Measurements from ENCODE around the gene RNPS1.

The RNPS1 gene, protein sequence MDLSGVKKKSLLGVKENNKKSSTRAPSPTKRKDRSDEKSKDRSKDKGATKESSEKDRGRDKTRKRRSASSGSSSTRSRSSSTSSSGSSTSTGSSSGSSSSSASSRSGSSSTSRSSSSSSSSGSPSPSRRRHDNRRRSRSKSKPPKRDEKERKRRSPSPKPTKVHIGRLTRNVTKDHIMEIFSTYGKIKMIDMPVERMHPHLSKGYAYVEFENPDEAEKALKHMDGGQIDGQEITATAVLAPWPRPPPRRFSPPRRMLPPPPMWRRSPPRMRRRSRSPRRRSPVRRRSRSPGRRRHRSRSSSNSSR

DNA sequence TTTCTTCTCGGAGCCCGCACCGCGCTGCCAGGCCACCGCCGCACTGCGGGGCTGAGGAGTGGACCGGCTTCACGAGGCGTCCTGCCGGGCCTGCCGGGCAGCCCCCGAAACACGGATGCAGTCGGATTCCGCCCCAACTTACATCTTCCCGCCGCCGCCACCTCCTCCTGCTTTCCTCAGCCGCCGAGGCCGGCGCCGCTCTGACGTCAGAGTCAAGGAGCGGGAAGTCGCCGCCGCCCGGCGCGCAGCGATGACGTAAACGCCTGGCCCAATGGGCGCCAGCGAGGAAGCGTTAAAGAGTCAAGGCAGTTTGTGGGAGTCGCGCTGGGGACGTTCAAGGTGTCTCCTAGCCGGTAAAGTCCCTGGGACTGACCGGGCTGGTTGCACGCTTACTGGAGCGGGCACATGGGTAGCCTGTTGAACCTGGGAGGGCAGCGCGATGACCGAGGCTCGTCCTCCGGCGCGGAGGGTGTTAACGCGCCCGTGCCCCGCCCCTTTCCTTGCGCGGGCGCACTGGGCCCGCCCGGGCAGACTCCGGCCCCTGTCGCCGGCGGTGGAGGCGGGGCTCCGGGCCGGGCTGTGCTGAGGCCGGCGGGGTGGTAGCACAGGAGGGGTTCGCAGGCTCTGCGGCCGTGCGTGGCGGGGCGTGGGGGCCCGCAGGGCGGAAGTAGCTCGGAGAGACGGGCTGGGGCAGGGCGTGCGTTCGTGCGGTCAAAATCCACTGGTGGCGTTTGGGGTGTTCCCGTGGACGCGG, at the start of gene RNPS1:
Gene RNPS1, minus strand, starts transcription at position 214 of the 754 bp plus-strand sequence. CDS start 3,483 bp downstream, outside the sequence.
- peak; percentile 96 for DNase-seq

DNA sequence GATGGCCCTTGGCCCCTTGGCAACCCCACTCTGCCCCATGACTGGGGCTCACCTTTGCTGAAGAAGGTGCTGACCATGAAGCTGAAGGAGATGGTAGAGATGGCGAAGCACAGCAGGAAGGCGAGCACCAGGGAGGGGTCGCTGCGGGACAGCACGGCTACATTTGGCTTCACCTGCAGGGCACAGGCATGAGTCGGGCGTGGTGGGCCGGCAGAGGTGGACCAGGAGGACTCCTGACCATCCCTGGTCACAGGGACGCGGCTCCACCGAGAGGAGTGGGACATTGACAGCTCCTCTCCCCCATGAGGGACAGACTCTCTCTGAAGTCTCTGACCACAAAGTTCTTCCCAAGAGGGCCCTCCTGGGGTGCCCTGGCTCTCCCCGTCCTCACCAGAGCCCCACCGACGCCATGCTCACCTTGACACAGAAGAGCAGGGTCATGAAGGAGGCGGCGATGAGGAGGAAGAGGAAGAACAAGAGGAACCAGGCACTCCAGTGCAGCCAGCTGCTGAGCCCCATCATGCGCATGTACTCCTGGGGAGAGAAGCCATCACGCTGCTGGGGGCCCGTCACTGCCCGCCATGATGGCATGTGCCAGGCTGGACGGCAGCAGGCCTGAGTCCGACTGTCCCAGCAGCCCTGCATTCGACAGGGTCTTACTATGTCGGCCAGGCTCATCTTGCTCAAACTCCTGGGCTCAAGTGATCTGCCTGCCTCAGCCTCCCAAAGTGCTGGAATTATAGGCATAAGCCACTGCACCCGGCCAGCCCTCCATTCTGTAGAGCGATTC, 49.5 kb upstream of the RNPS1 start:
- no peak for DNase-seq

DNA sequence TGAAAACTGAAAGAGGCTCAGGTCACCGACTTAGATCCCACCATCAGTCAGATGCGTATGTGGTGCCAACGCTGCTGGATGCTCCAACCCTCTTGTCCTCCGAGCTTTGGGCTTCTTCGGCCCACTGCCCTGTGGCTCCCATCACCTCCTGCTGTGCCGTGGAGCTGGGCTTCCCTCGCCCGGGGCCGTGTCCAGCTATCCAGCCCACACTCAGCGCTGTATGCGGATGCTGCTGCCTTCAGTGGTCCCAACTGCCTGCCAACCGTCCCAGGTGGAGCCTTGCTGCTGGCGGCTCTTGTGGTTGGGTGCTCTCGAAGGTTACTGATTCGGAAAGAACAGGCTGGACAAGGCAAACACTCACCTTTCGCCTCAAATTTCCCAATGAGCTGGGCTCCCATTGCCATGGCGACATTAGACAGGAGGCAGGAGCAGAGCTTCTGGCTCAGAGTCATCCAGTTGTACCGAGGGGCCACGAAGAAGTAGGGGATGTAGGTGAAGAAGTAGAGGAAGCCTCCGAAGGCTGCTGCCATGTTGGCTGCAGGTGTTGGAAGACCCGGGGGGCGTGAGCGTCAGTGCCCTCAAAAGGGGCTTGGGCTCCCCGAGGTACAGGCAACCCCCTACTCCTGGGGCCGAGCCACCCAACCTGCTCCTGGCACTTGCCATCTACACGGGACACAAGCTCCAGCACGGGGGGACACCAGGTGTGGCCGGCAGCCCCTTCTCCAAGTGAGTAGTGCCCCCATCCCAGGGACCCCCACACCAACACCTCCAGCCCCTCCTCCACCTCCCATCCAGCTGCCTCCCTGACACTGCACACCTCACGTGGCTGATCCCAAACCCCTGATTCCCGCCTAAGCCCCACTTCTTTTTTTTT, 40.4 kb upstream of the RNPS1 start:
- no peak for DNase-seq

DNA sequence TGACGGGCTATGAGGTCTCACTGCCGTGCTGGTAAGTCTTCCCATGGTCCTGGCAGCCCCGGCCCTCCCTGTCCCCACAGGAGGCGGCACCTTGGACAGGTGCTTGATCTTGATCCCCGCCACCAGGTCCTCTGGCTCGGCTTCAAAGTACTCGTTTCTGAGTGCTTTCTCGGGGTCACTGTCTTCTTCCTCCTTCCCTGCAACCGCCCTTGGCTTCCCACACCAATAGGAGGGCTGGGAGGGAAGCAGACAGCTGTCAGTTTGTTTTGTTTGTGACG, 31.9 kb upstream of the RNPS1 start:
- no peak for DNase-seq

DNA sequence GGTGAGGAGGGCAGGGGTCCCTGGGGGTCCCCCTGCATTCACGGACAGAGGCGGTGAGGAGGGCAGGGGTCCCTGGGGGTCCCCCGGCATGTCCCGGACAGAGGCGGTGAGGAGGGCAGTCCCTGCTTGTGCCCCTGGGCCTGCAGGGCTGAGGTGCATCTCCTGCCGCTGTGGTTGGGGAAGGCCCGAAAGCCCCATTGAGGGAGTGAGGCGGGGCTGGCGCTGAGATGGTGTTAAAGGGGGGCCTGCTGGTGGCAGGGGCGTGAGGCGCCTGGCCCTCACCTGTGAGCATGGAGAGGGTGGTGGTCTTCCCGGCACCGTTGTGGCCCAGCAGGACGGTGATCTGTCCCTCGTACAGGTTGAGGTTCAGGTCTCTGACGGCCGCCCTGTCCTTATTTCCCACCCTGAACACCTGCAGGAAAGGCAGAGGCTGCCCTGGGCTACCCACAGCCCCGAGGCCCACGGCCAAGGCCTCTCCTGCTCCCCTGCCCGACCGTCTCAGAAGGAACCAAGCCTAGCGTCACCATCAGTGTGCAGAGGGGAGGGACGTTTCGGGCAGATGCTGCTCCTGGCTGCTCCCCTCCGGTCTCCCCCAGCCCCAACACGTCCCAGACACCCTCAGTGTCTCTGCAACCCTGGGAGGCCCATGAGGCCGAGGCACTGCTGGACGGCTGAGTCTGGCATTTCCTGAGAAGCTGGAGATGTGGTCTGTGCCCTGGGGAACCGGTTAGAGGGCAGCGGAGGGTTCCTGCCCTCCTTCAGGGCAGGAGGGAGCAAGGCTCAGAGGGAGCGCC, 31.4 kb upstream of the RNPS1 start:
- DNase-seq: no peak

DNA sequence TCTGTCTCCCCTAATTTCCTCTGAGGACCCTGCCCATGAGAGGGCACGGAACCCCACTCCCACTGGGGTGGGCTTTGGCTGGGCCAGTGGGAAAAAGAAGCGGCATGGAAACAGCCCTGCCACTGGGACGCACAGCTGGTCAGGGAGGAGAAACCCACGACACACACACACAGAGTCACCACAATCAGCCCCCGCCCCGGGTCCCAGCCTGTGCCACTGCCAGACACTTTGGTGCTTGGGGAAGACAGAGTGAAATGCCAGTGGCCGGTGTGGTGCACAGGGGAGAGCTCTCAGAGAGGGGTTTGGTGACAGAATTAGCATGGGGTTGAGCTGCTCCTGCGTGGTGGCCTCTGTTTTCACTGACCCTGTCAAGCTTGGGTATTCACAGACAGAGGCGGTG, 30.7 kb upstream of the RNPS1 start:
- no peak for DNase-seq

DNA sequence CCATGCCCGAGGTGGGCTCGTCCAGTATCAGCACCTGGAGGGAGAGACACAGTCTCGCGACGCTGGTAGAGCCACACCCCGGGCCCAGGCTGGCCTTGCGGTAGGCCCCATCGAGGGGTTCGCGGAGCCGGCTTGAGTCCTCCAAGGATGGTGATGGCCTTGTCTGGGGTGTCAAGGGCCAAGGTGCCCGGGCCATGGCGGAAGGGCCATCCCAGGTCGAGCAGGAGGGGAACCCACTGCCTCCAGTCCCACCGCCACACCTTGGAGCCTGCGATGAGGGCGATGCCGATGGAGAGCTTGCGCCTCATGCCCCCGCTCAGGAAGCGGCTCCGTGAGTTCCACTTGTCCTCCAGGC, 29.6 kb upstream of the RNPS1 start:
- DNase-seq: no peak

DNA sequence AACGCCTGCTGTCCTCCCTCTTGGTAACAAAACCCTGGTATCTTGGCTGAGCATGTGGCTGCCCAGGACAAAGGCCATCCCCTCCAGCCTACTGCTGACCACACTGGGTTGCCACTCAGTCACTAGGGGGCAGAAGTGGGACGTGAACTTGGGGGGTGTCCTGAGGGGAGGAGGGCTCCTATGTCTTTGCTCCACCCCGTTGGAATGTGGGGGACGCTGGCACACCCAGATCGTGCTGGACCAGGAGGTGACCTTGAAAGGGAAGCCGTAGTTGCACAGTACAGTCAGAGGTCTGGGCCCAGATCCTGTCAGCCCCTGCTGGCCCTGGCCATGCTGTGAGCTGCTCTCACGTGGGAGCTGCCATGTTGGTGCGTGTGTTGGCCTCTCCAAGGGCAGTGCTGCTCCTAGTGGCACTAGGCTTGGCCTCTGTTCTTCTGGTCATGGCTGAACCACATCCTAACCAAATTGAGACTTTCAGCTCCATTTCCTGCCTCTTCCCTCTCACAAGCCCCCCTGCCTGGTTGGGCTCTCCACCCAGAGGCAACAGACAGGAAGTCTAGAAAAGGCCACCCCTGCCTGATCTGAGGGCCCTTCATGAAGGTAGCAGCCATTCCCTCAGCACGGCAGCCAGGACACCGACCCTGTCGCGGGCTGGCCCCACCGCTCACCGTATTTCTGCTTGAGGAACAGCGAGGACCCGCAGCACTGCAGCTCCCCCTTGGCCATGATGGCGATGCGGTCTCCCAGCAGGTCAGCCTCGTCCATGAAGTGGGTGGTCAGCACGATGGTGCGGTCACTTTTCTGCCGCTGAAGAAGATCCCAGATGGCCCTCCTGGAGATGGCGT, 29.0 kb upstream of the RNPS1 start:
- no peak for DNase-seq

DNA sequence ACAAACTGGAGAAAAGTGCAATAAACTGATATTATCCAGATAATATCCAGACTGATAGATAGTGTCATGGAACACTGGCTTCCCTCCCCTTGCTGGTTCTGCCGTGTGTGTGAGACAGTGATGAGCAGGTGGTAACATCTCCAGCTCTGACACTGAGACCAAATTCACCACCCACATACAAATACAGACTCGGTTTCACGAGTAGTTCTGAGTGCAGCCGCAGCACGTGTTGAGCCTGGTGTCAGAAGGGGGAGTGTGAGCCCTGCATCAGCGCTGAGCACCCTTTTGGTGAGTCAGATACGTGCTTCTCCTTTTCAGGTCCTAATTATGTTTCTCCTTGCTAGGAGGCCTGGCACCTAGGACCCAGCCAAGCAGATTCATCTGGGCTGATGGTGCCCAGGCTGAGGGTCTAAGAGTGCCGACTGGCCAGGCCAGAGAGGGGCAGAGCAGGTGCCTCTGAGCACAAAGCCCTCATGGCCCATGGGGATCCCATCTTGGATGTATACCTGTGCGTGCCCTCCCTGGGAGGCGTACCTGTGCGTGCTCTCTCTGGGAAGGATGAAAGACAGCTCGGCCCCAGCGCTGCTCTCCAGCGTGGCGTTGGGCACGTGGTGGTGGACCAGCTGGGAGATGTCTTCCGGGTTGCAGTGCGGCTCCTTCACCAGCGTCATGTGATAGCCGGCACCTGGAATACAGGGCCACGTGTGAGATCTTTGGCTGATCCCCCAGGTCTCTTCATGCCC, 27.3 kb upstream of the RNPS1 start:
- no peak for DNase-seq

DNA sequence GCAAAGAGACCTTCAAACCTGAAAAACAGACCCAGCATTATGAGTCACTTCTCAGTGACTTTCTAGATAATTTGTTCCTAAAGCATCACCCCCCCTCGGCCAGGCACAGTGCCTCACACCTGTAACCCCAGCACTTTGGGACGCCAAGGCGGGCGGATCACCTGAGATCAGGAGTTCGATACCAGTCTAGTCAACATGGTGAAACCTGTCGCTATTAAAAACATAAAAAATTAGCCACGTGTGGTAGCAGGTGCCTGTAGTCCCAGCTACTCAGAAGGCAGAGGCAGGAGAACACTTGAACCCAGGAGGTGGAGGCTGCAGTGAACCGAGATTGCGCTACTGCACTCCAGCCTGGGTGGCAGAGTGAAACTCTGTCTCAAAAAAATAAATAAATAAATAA, 24.3 kb upstream of the RNPS1 start:
- DNase-seq: no peak

DNA sequence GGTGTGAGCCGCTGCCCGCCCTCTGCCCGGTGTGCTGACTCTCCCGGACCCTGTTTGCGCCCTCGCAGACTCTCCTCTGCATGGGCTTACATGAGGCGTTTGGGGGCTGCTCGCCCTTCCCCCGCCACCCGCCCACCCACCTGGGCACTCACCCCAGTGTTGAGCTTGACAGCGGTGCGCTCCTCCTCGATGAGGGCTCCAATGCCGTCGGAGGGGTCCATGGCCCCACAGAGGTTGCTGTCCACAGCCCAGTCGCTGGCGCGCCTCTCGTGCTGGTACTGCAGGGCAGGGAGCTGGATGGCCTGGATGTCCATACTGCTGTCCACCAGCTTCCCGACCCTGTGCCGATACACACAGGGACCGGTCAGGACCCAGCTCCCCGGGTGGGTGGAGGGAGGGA, 21.4 kb upstream of the RNPS1 start:
- no peak for DNase-seq

DNA sequence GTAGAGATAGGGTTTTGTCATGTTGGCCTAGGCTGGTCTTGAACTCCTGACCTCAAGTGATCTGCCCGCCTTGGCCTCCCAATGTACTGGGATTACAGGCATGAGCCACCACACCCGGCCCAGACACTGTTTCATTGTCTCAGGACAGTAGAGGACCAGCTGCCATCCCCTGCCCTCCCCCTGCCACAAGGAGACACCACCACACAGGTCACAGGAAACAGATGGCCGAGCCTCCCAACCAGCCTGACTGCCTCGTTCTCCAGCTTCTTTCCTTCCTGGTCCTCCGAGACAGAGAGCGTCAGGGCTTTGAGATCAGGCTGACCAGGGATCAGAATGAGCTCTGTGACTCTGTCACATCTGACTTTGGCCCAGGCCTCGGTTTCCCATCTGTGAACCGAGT, 20.8 kb upstream of the RNPS1 start:
- DNase-seq: no peak

DNA sequence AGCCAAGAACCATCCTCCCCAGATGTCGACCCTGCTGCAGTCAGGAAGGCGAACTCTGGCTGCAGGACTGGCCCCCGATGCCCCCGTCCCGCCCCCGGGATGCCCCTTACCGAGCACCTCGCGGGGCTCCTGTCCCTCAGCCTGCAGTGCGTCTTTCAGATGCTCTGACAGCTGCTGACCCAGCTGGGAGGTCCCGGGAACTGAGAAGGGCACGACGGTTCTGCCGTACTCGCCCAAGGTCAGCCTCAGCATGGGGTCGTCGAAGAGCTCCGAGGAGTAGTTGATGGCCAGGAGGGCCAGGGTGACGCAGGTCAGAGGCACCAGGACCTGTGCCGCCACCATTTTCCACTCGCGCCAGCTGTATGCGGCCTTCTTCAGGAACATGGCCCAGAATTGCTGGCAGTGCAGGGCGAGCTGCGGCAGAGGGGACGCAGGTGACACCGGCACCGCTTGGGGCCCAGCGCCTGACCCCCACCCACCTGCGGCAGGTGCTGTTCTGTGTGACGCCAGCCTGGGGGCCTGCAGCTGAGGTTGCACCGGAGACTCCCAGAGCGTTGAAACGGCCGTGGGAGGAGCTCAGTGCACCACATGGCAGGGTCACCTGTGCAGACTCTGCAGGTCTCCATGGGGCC, 20.1 kb upstream of the RNPS1 start:
- no peak for DNase-seq

DNA sequence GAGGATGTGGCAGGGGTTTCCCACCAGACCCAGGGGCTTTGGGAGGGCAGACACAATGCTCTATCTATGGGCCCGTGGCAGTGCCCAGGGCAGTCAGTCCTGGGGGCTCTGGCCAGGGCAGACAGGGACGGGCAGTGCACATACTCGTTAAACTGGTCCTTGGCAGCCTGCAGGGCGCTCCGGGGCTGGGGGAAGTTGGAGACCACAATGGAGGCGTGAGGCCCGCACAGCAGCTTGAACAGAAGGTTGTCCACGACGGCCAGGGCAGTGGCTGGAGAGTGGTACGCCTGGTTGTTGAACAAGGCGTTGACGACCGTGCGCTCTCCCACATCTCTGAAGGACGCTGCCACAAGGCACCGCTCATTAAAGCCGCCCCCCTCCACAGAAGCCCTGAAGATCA, 18.6 kb upstream of the RNPS1 start:
- DNase-seq: no peak

DNA sequence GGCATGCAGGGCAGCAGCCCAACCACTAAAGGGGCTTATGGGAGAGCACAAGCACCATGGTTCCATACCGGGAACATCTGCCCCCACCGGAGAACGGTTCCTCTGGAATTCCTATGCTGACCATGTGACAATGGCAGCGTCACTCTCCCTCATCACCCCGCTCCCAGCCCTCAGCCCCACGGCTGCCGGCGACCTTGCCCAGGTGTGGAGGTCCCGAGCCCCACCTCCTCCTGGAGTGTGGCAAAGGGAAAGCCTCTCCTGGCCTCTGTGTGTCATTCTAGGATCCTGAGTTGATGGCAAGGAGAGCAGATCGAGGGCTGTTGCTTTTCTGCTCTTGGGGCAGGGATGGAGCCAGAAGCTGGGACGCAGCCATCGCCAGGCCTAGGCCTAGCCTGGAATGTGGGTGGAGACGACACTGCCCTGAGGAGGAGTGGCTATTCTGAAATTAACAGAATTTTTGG, 17.8 kb upstream of the RNPS1 start:
- no peak for DNase-seq

DNA sequence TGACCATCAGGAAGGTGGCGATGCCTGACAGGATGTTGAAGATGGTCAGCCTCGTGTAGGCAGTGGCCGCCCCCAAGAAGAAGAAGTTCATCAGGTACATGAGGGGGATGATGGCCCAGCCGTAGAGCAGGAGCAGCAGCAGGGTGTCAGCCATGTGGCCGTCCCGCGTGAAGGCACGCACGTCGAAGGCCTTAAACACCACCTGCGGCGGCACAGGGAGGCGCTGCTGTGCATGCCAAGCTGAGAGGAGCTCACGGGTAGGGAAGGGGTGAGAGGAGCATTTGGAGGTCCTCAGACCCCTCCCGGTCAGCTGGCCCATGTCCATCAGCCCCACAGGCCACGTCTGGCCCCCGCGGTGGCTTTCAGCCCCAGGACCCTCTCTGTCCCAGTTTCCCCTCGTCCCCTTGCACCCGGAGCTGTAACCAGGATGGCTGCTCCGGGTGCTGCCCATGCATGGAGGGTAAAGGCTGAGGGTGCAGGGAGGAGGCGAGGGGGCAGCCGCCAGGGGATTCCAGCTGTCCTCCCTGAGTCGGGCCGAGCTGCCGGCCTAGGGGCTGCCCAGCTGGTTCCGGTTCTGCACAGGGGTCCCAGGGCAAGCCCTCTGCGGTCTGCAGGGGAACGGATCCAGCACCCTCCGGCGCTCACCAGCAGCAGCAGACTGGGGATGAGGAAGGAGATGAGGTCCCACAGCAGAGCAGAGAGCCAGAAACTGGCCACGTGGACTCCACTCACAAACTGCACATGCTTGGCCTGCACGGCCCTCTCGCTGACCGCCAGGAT, 17.1 kb upstream of the RNPS1 start:
- no peak for DNase-seq

DNA sequence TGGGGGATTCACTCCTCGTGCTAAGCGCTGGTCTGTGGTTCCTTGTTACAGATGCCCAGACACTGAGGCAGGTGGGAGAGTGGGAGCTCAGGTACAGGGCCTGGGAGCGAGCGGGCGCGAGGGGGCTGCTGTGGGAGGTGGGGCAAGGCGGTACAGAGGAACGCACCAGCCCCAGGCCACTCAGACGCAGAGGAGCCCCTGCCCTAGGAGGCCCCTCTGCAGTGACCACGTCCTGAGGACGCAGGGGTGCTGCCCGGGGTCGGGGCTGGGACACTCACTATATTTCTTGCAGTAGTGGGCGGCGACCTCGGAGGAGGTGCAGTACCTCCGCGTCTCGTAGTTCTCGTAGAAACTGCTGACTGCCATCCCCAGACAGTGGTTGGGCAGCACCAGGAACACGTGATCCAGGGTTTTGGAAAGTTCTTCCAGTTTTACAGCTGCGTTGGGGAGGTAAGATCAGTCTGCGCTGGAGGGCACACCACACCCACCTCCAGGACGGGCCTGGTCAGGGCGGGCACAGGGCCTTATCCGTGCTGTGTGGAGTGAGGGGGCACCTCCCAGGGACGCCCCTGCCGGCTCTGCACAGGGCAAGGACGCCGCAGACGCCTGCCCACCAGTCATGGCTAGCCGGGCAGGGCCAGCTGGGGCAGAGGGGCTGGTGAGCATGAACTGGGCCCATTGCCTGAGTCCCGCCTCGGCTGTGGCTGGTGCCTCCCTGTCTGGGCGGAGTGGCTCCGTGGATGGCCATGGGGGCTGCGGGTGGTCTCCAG, 16.3 kb upstream of the RNPS1 start:
- DNase-seq: no peak

DNA sequence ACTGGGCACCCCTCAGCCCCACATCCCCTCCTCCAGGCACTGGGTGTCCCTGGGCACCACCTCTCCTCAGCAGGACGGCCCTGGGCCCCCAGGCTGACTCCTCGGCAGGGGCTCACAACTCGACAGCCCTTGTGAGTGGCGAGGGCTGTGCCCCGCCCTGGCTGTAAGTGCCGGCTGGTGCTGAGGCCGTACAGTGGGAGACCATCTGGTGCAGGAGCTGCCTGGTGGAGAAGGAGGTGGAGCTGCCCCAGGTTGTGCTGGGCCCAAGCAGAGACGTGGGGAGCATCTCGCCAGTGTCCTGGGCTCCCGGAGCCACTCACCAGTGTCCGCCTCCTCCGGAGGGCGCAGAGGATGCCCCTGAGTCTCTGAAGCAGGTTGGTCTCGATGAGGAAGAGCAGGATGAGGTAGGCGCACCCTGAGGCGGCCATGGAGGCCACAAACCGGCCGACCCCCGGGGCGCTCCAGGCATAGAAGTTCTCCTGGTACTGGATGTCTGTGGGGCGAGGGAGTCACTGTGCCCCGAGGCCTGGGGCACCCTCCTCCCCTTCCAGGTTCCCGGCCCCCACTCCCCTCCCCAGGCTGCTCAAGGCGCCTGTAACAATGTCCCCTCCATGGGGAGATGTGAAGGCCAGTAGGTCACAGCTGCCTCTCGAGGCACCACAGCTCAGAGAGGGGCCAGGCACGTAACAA, 15.1 kb upstream of the RNPS1 start:
- DNase-seq: no peak

Measured in activated naive CD4-positive, alpha-beta T cell treated with Interleukin-2 at 50 U/mL for 16 hours (primary cell).